PC-9 (cell line): ENCODE data around the gene RNASE12. TPM values are rescaled to one million over a fixed set of nuclear protein-coding genes. Genes with fewer than 3 reads are reported as not detected.

Experiments
- BruUV-seq: library from RNA; stranded (reverse); fragments of 400-500 nt; replicated peaks from 2 replicates; lab custom pipeline; 2021; lab: Mats Ljungman, UMichigan
- CTCF ChIA-PET: fragments of 300-600 bp; sonication (Branson Sonifier 250); formaldehyde crosslinking; loops from one replicate; lab custom pipeline; 2022; ENCODE audit warnings: antibody characterized with exemption; lab: Charles Lee
- POLR2A ChIA-PET: fragments of 300-600 bp; sonication (Branson Sonifier 250); formaldehyde crosslinking; loops from one replicate; lab custom pipeline; 2022; ENCODE audit warnings: antibody characterized with exemption; ENCODE audit not compliant: unreplicated experiment; lab: Charles Lee
- DNase-seq, 2 experiments: peaks; one replicate each; pipeline versions ENCODE4 v3.0.0 to v3.0.0-alpha.2; 2015 to 2022; ENCODE audit warnings: mixed read lengths in 1 of 2
- H2AFZ ChIP-seq: fragments of 200-600 bp; sonication (generic); 2 replicates; pipeline ENCODE4 v1.8.1; 2017; ENCODE audit warnings: antibody characterized with exemption
- H3F3A ChIP-seq: fragments of 200-600 bp; sonication (generic); 2 replicates; pipeline ENCODE4 v1.8.1; 2017; ENCODE audit warnings: antibody characterized with exemption, mild to moderate bottlenecking, low read depth; ENCODE audit not compliant: insufficient read depth
- H3K27ac ChIP-seq: fragments of 200-600 bp; sonication (generic); 2 replicates; pipeline ENCODE4 v1.6.1; 2016; ENCODE audit warnings: mixed run types
- H3K27me3 ChIP-seq: fragments of 200-600 bp; sonication (generic); 2 replicates; pipeline ENCODE4 v1.6.1; 2016; ENCODE audit warnings: low read depth, mixed run types; ENCODE audit not compliant: insufficient read depth
- H3K36me3 ChIP-seq: fragments of 200-600 bp; sonication (generic); 2 replicates; pipeline ENCODE4 v1.6.1; 2016; ENCODE audit warnings: low read depth, mixed run types
- H3K4me1 ChIP-seq: fragments of 200-600 bp; sonication (generic); replicated peaks from 2 replicates; pipeline ENCODE4 v1.6.1; 2016; ENCODE audit warnings: mixed run types; ENCODE audit not compliant: insufficient read depth
- H3K4me2 ChIP-seq: fragments of 200-600 bp; sonication (generic); 2 replicates; pipeline ENCODE4 v1.6.1; 2017; ENCODE audit warnings: mixed run types
- H3K4me3 ChIP-seq: fragments of 200-600 bp; sonication (generic); 2 replicates; pipeline ENCODE4 v1.6.1; 2016; ENCODE audit warnings: mixed run types
- H3K79me2 ChIP-seq: fragments of 200-600 bp; sonication (generic); 2 replicates; pipeline ENCODE4 v1.6.1; 2017; ENCODE audit warnings: low read depth, mixed run types
- H3K9me2 ChIP-seq: fragments of 200-600 bp; sonication (generic); 2 replicates; pipeline ENCODE4 v1.8.1; 2017; ENCODE audit warnings: mild to moderate bottlenecking; ENCODE audit not compliant: insufficient read depth
- H3K9me3 ChIP-seq: fragments of 200-600 bp; sonication (generic); 2 replicates; pipeline ENCODE4 v1.8.1; 2016; ENCODE audit warnings: low read depth; ENCODE audit not compliant: insufficient read depth
- H4K20me1 ChIP-seq: fragments of 200-600 bp; sonication (generic); 2 replicates; pipeline ENCODE4 v1.8.1; 2017; ENCODE audit not compliant: insufficient read depth
- CTCF ChIP-seq: fragments of 200-600 bp; sonication (generic); conservative IDR thresholded peaks from 2 replicates; pipeline ENCODE4 v1.6.1; 2017; ENCODE audit warnings: mixed run types, antibody characterized with exemption, mild to moderate bottlenecking, moderate library complexity
- EZH2 ChIP-seq: fragments of 200-600 bp; sonication (generic); IDR thresholded peaks from 2 replicates; pipeline ENCODE4 v1.8.0; 2017; ENCODE audit warnings: antibody characterized with exemption, low read depth
- intact Hi-C: fragments of 100-400 bp; cut with micrococcal nuclease; formaldehyde crosslinking; loops from one replicate; pipeline ENCODE4 v1.10.0; 2022; ENCODE audit not compliant: unreplicated experiment
- total RNA-seq: library from RNA; stranded (reverse); gene quantifications from 2 replicates; pipeline ENCODE4 v1.2.3, GENCODE V29; 2021

RNASE12 gene
- total RNA-seq, 1 experiment from 2014 or later = not detected

GRCh38 chr14:20555845-20556244, 35.3 kb downstream of the RNASE12 start:
- no peaks in the 10 kb centered on the region for H3K9me2 ChIP-seq
- no peaks in the 10 kb centered on the region for H3K9me3 ChIP-seq
- no peaks in the 10 kb centered on the region for H3K4me1 ChIP-seq
- POLR2A ChIA-PET = no interaction called here
- intact Hi-C loops = no loop called here
- H3K4me3 ChIP-seq = no peak overlapping the region
- no peaks in the 10 kb centered on the region for H3K36me3 ChIP-seq
- H3K79me2 ChIP-seq = no peaks in the 10 kb centered on the region
- DNase-seq = no peak
- no peak overlapping the region for H2AFZ ChIP-seq
- TF ChIP-seq EZH2 (no peak), CTCF (no peak)
- H4K20me1 ChIP-seq = no peaks in the 10 kb centered on the region
- no peaks in the 10 kb centered on the region for H3K27me3 ChIP-seq
- H3F3A ChIP-seq = no peaks in the 10 kb centered on the region
- no peak overlapping the region for H3K4me2 ChIP-seq
- no TSS peak for BruUV-seq
- CTCF ChIA-PET = no interaction called here
- H3K27ac ChIP-seq = no peak overlapping the region

GRCh38 chr14:20553024-20553423, 38.2 kb downstream of the RNASE12 start:
- Histone ChIP-seq H3K27me3 (no peaks in the 10 kb centered on the region), H3K9me2 (no peaks in the 10 kb centered on the region), H3F3A (no peaks in the 10 kb centered on the region), H3K9me3 (no peaks in the 10 kb centered on the region), H3K36me3 (no peaks in the 10 kb centered on the region), H3K4me3 (no peak overlapping the region), H3K27ac (no peak overlapping the region), H3K79me2 (no peaks in the 10 kb centered on the region), H3K4me2 (no peak overlapping the region), H2AFZ (no peak overlapping the region), H4K20me1 (no peaks in the 10 kb centered on the region), H3K4me1 (no peaks in the 10 kb centered on the region)
- CTCF ChIA-PET = no interaction called here
- intact Hi-C loops = no loop called here
- TF ChIP-seq CTCF = no peak
- TF ChIP-seq EZH2 = no peak
- no peak for DNase-seq
- POLR2A ChIA-PET = no interaction called here
- no TSS peak for BruUV-seq

- intact Hi-C loops = no loop called here
- BruUV-seq = no TSS peak
- Histone ChIP-seq H3K27me3 (no peaks in the 10 kb centered on the region), H3K9me2 (no peaks in the 10 kb centered on the region), H3K4me2 (no peak overlapping the region), H3K4me1 (no peaks in the 10 kb centered on the region), H3K79me2 (no peaks in the 10 kb centered on the region), H3K9me3 (no peaks in the 10 kb centered on the region), H3K27ac (no peak overlapping the region), H4K20me1 (no peaks in the 10 kb centered on the region), H3F3A (no peaks in the 10 kb centered on the region), H2AFZ (no peak overlapping the region), H3K36me3 (no peaks in the 10 kb centered on the region), H3K4me3 (no peak overlapping the region)
- POLR2A ChIA-PET = no interaction called here
- DNase-seq = no peak
- CTCF ChIA-PET = no interaction called here
- TF ChIP-seq EZH2 (no peak), CTCF (no peak)
Measured at GRCh38 chr14:20551606-20552005, 39.6 kb downstream of the RNASE12 start.
